ENCODE data around the gene XPO4. TPM values are rescaled to one million over a fixed set of nuclear protein-coding genes. Genes with fewer than 3 reads are reported as not detected.

The XPO4 gene
- polyA plus RNA-seq, 1 of the 3 experiments (the other 2 are of a cell fraction): 4.2 TPM

- no peaks in the 10 kb centered on the region for H3K9me2 ChIP-seq
- POLR2A ChIA-PET: no interaction called here
- peaks cover 7 to 35% of the 10 kb centered on the region in 2 experiments for H3K36me3 ChIP-seq (replicated peaks in 1 of 2; ENCODE audit: control insufficient read depth in 1 of 2, insufficient read depth in 2 of 2, low read length in 1 of 2)
- no peaks in the 10 kb centered on the region; the same call in 1 of the 2 replicates for H3K79me2 ChIP-seq (ENCODE audit: insufficient read depth)
- H3K4me3 ChIP-seq (ENCODE audit: low read depth in 2 of 2, low read length in 1 of 2): no peak overlapping the region
- peaks cover 5% of the 10 kb centered on the region for H3F3A ChIP-seq (replicated peaks; ENCODE audit: insufficient read depth)
- no peak overlapping the region for H3K9ac ChIP-seq
- TF ChIP-seq FOSL2 (IDR thresholded peaks at IDR 0.05; ENCODE audit: borderline replicate concordance, low read depth): no peak
- TF ChIP-seq NFIC (IDR thresholded peaks at IDR 0.05; ENCODE audit: borderline replicate concordance): 0 out of 2 replicates have a peak, but pooled peaks have one; percentile 9
- no peak for TF ChIP-seq IRF3 (IDR thresholded peaks at IDR 0.05; ENCODE audit: low read depth, low read length)
- no peaks in the 10 kb centered on the region for H4K20me1 ChIP-seq (ENCODE audit: insufficient read depth)
- 80% methylated on average over 6 of the region's 6 CpGs for WGBS (ENCODE audit: low lambda C conversion rate)
- no peak overlapping the region for H3K27ac ChIP-seq (ENCODE audit: low read depth in 2 of 2, low read length in 1 of 2)
- no peak overlapping the region for H3K4me2 ChIP-seq
- H3K9me3 ChIP-seq: no peaks in the 10 kb centered on the region
- H3K4me1 ChIP-seq (ENCODE audit: control insufficient read depth in 1 of 2, insufficient read depth in 2 of 2, low read depth in 1 of 2, low read length in 1 of 2): peaks cover 4 to 11% of the 10 kb centered on the region in 2 experiments; a peak in 3 of 4 replicates
- no peak for DNase-seq
- CTCF ChIA-PET: interaction anchor here (0.5 kb wide), 1 partner anchor 15 kb away, joined by 3 read pairs; no protein-coding TSS in a partner anchor
- H2AFZ ChIP-seq (ENCODE audit: low read depth): no peak overlapping the region
- no peaks in the 10 kb centered on the region for H3K27me3 ChIP-seq (ENCODE audit: insufficient read depth)
Observed at GRCh38 chr13:20843166-20843565, 59.4 kb downstream of the XPO4 start.

- ChIA-PET POLR2A (no interaction called here), CTCF (interaction anchor here (0.6 to 3.6 kb wide), 4 partner anchors 9 to 346 kb away, joined by 3 to 24 read pairs (median 4); no protein-coding TSS in a partner anchor)
- H4K20me1 ChIP-seq (ENCODE audit: insufficient read depth): no peaks in the 10 kb centered on the region
- no peak for TF ChIP-seq MEF2A (IDR thresholded peaks at IDR 0.05; ENCODE audit: borderline replicate concordance, low read depth)
- no peak for TF ChIP-seq TAF1 (IDR thresholded peaks at IDR 0.05; ENCODE audit: borderline replicate concordance, low read depth, low read length)
- TF ChIP-seq NFIC (IDR thresholded peaks at IDR 0.05; ENCODE audit: borderline replicate concordance): no peak
- TF ChIP-seq YY1 (IDR thresholded peaks at IDR 0.05; ENCODE audit: low read depth): no peak
- TF ChIP-seq FOXJ3 (CRISPR knock-in tag; IDR thresholded peaks at IDR 0.05): no peak
- TF ChIP-seq ELF1 (IDR thresholded peaks at IDR 0.05): no peak
- TF ChIP-seq FOXM1 (IDR thresholded peaks at IDR 0.05; ENCODE audit: low read depth): no peak
- TF ChIP-seq PBX3 (IDR thresholded peaks at IDR 0.05): no peak
- no peaks in the 10 kb centered on the region; a peak in 1 of 4 replicates for H3K4me1 ChIP-seq (ENCODE audit: control insufficient read depth in 1 of 2, insufficient read depth in 2 of 2, low read depth in 1 of 2, low read length in 1 of 2)
- H2AFZ ChIP-seq (ENCODE audit: low read depth): no peak overlapping the region
- H3K27ac ChIP-seq (ENCODE audit: low read depth in 2 of 2, low read length in 1 of 2): no peak overlapping the region
- H3K9me2 ChIP-seq: no peaks in the 10 kb centered on the region
- H3F3A ChIP-seq (replicated peaks; ENCODE audit: insufficient read depth): peaks cover 5% of the 10 kb centered on the region
- peaks cover 9 to 50% of the 10 kb centered on the region in 2 experiments for H3K36me3 ChIP-seq (replicated peaks in 1 of 2; ENCODE audit: control insufficient read depth in 1 of 2, insufficient read depth in 2 of 2, low read length in 1 of 2)
- no peaks in the 10 kb centered on the region for H3K27me3 ChIP-seq (ENCODE audit: insufficient read depth)
- H3K4me2 ChIP-seq: no peak overlapping the region
- no peak for DNase-seq
- no peaks in the 10 kb centered on the region; the same call in 1 of the 2 replicates for H3K79me2 ChIP-seq (ENCODE audit: insufficient read depth)
- H3K9me3 ChIP-seq: no peaks in the 10 kb centered on the region
- no peak overlapping the region for H3K4me3 ChIP-seq (ENCODE audit: low read depth in 2 of 2, low read length in 1 of 2)
- no peak overlapping the region for H3K9ac ChIP-seq
Observed at GRCh38 chr13:20840568-20840967, 62.0 kb downstream of the XPO4 start.
